H1 (cell line): ENCODE results near the gene TBC1D16. TPM values are rescaled to one million over a fixed set of nuclear protein-coding genes. Genes with fewer than 3 reads are reported as not detected.

ENCODE experiments used
- CTCF ChIA-PET: fragments of 300-600 bp; sonication (Branson Sonifier 250); formaldehyde crosslinking; loops from one replicate; lab custom pipeline; 2021; ENCODE audit not compliant: partially characterized antibody; lab: Charles Lee
- POLR2A ChIA-PET: fragments of 300-600 bp; sonication (Branson Sonifier 250); formaldehyde crosslinking; loops from one replicate; lab custom pipeline; 2021; ENCODE audit warnings: inconsistent platforms; ENCODE audit not compliant: partially characterized antibody; lab: Charles Lee
- DNase-seq, 2 experiments: peaks; one replicate each; pipeline versions ENCODE4 v3.0.0 to v3.0.0-alpha.2; 2010 to 2022; ENCODE audit warnings: low spot score in 2 of 2, low read depth in 1 of 2, mixed read lengths in 1 of 2
- FAIRE-seq: peaks from 2 replicates; lab custom pipeline; 2011; peaks lifted over from hg19 to GRCh38; lab: Jason Lieb, UNC
- H2AFZ ChIP-seq: 2 replicates; pipeline ENCODE4 v1.8.1; 2012; ENCODE audit warnings: low read length, inconsistent platforms
- H2AK5ac ChIP-seq: 2 replicates; pipeline ENCODE4 v1.6.1; 2013; ENCODE audit warnings: low read depth, low read length
- H2BK120ac ChIP-seq: replicated peaks from 2 replicates; pipeline ENCODE3; 2013; ENCODE audit warnings: low read depth, low read length, inconsistent platforms
- H2BK12ac ChIP-seq: 2 replicates; pipeline ENCODE4 v1.6.1; 2013; ENCODE audit warnings: low read depth, low read length
- H2BK15ac ChIP-seq: 2 replicates; pipeline ENCODE4 v1.6.1; 2013; ENCODE audit warnings: low read length
- H2BK20ac ChIP-seq: 2 replicates; pipeline ENCODE4 v1.6.1; 2013; ENCODE audit warnings: low read length
- H2BK5ac ChIP-seq: 2 replicates; pipeline ENCODE4 v1.6.1; 2013; ENCODE audit warnings: low read depth, low read length
- H3K14ac ChIP-seq: 2 replicates; pipeline ENCODE4 v1.6.1; 2013; ENCODE audit warnings: inconsistent platforms; ENCODE audit not compliant: insufficient read length
- H3K18ac ChIP-seq: 2 replicates; pipeline ENCODE4 v1.6.1; 2013; ENCODE audit warnings: low read length; ENCODE audit errors: extremely low read depth
- H3K23ac ChIP-seq: 2 replicates; pipeline ENCODE4 v1.6.1; 2013; ENCODE audit warnings: inconsistent platforms; ENCODE audit not compliant: insufficient read length
- H3K23me2 ChIP-seq: 2 replicates; pipeline ENCODE4 v1.6.1; 2013; ENCODE audit warnings: low read depth, low read length
- H3K27ac ChIP-seq: 2 replicates; pipeline ENCODE4 v1.6.1; 2011; ENCODE audit warnings: low read depth, low read length, inconsistent platforms
- H3K27me3 ChIP-seq, 4 experiments: replicated peaks in 1 of 4; 1 replicate in 1 of 4; 2 replicates in 3 of 4; pipeline versions ENCODE4 v1.6.1 to v1.8.1; 2011 to 2013; ENCODE audit warnings: low read length in 3 of 4, mild to moderate bottlenecking in 3 of 4, inconsistent platforms in 2 of 4, mixed read lengths in 2 of 4, moderate library complexity in 1 of 4; ENCODE audit not compliant: control insufficient read depth in 3 of 4, insufficient read depth in 3 of 4; ENCODE audit errors: extremely low read depth in 1 of 4
- H3K36me3 ChIP-seq, 4 experiments: 2 replicates each; pipeline versions ENCODE4 v1.6.1 to v1.8.1; 2011 to 2013; ENCODE audit warnings: mild to moderate bottlenecking in 4 of 4, low read length in 3 of 4, moderate library complexity in 2 of 4, control low read depth in 1 of 4, inconsistent platforms in 1 of 4; ENCODE audit not compliant: insufficient read depth in 4 of 4, control insufficient read depth in 2 of 4
- H3K4ac ChIP-seq: replicated peaks from 2 replicates; pipeline ENCODE3; 2013; ENCODE audit warnings: low read length, low read depth, mixed read lengths, inconsistent platforms; ENCODE audit not compliant: insufficient read length
- H3K4me1 ChIP-seq, 4 experiments: replicated peaks in 1 of 4; 1 replicate in 1 of 4; 2 replicates in 3 of 4; pipeline versions ENCODE4 v1.6.1 to v1.8.1; 2011 to 2013; ENCODE audit warnings: low read length in 3 of 4, inconsistent platforms in 2 of 4, mixed read lengths in 1 of 4; ENCODE audit not compliant: insufficient read depth in 4 of 4, control insufficient read depth in 3 of 4
- H3K4me2 ChIP-seq, 2 experiments: 2 replicates each; pipeline versions ENCODE4 v1.6.1 to v1.8.1; 2011 to 2013; ENCODE audit warnings: low read depth in 2 of 2, low read length in 2 of 2, control low read depth in 1 of 2, inconsistent platforms in 1 of 2, mild to moderate bottlenecking in 1 of 2; ENCODE audit not compliant: insufficient read depth in 1 of 2
- H3K4me3 ChIP-seq, 4 experiments: fragments of 200-600, 300-600 bp in 1 of 4; sonication (generic), shearing (Covaris generic), sonication (Bioruptor Twin) in 1 of 4; 2 replicates each; pipeline versions ENCODE4 v1.5.1 to v1.8.1; 2011 to 2016; ENCODE audit warnings: low read length in 4 of 4, low read depth in 3 of 4, control low read depth in 2 of 4, inconsistent platforms in 2 of 4, mild to moderate bottlenecking in 2 of 4, mixed read lengths in 1 of 4, moderate library complexity in 1 of 4; ENCODE audit not compliant: insufficient read depth in 2 of 4; ENCODE audit errors: extremely low read depth in 1 of 4
- H3K56ac ChIP-seq: replicated peaks from 2 replicates; pipeline ENCODE3; 2013; ENCODE audit warnings: low read depth, mild to moderate bottlenecking, mixed read lengths, low read length, inconsistent platforms; ENCODE audit not compliant: insufficient read length
- H3K79me1 ChIP-seq: 2 replicates; pipeline ENCODE4 v1.6.1; 2013; ENCODE audit warnings: low read depth, low read length, control low read depth
- H3K79me2 ChIP-seq, 2 experiments: 2 replicates each; pipeline versions ENCODE4 v1.6.1 to v1.8.1; 2012 to 2013; ENCODE audit warnings: low read length in 2 of 2, mild to moderate bottlenecking in 2 of 2, inconsistent platforms in 1 of 2; ENCODE audit not compliant: insufficient read depth in 2 of 2, control insufficient read depth in 1 of 2
- H3K9ac ChIP-seq, 4 experiments: replicated peaks in 1 of 4; 1 replicate in 1 of 4; 2 replicates in 3 of 4; pipeline versions ENCODE4 v1.6.1 to v1.8.1; 2011 to 2013; ENCODE audit warnings: low read depth in 3 of 4, low read length in 3 of 4, control low read depth in 2 of 4, mild to moderate bottlenecking in 2 of 4, moderate library complexity in 2 of 4, inconsistent platforms in 1 of 4; ENCODE audit errors: extremely low read depth in 1 of 4
- H3K9me3 ChIP-seq, 2 experiments: 2 replicates each; pipeline versions ENCODE4 v1.6.1 to v1.8.1; 2012 to 2013; ENCODE audit warnings: mild to moderate bottlenecking in 2 of 2, moderate library complexity in 2 of 2, control low read depth in 1 of 2, inconsistent platforms in 1 of 2, low read depth in 1 of 2, low read length in 1 of 2, mixed read lengths in 1 of 2; ENCODE audit not compliant: insufficient read depth in 2 of 2
- H4K20me1 ChIP-seq, 2 experiments: replicated peaks in 1 of 2; 2 replicates each; pipeline versions ENCODE3 to v1.8.1; 2011 to 2013; ENCODE audit warnings: inconsistent platforms in 2 of 2, low read length in 2 of 2, mild to moderate bottlenecking in 1 of 2; ENCODE audit not compliant: insufficient read depth in 2 of 2, control insufficient read depth in 1 of 2
- H4K5ac ChIP-seq: 2 replicates; pipeline ENCODE4 v1.6.1; 2013; ENCODE audit warnings: low read length, low read depth, mixed read lengths, inconsistent platforms; ENCODE audit not compliant: insufficient read length
- H4K8ac ChIP-seq: 2 replicates; pipeline ENCODE4 v1.8.0; 2013; ENCODE audit warnings: mild to moderate bottlenecking, moderate library complexity, low read length, inconsistent platforms; ENCODE audit not compliant: insufficient read depth; ENCODE audit errors: extremely low read depth
- H4K91ac ChIP-seq: replicated peaks from 2 replicates; pipeline ENCODE3; 2013; ENCODE audit warnings: low read length, mixed read lengths, inconsistent platforms; ENCODE audit not compliant: insufficient read length
- POLR2AphosphoS5 ChIP-seq: IDR thresholded peaks from 2 replicates; pipeline ENCODE4 v1.6.1; 2011; ENCODE audit warnings: low read depth, low read length
- RAD21 ChIP-seq, 2 experiments: IDR thresholded peaks in 1 of 2; conservative IDR thresholded peaks in 1 of 2; 2 replicates each; pipeline ENCODE4 v1.6.1; 2011; ENCODE audit warnings: low read depth in 2 of 2, low read length in 2 of 2, improper control_type of control experiment in 1 of 2, inconsistent platforms in 1 of 2, mild to moderate bottlenecking in 1 of 2, moderate library complexity in 1 of 2
- SIN3A ChIP-seq, 2 experiments: IDR thresholded peaks in 1 of 2; conservative IDR thresholded peaks in 1 of 2; 2 replicates each; pipeline ENCODE4 v1.6.1; 2011 to 2012; ENCODE audit warnings: low read length in 2 of 2, improper control_type of control experiment in 1 of 2, low read depth in 1 of 2, mild to moderate bottlenecking in 1 of 2
- SIX5 ChIP-seq: IDR thresholded peaks from 2 replicates; pipeline ENCODE4 v1.6.1; 2011; ENCODE audit warnings: mild to moderate bottlenecking, low read depth, low read length
- TBP ChIP-seq: IDR thresholded peaks from 2 replicates; pipeline ENCODE4 v1.6.1; 2011; ENCODE audit warnings: low read depth, low read length, improper control_type of control experiment
- ZNF274 ChIP-seq: IDR thresholded peaks from 2 replicates; pipeline ENCODE4 v1.7.0; 2012; ENCODE audit warnings: low read length, borderline replicate concordance; ENCODE audit errors: extremely low read depth
- WGBS, 2 experiments: shearing (Covaris generic) in 1 of 2; methylation state at CpG; one replicate each; pipeline versions ENCODE4 v1.1.6 to v1.1.7; 2013 to 2015; ENCODE audit warnings: low lambda C conversion rate in 2 of 2, mixed read lengths in 2 of 2, inconsistent platforms in 1 of 2, low coverage in 1 of 2, missing lambda C conversion rate in 1 of 2; ENCODE audit not compliant: insufficient replicate concordance in 2 of 2, insufficient coverage in 1 of 2, insufficient read length in 1 of 2; ENCODE audit errors: extremely low coverage in 1 of 2, missing lambda C conversion rate in 1 of 2; 5-methylcytosine and 5-hydroxymethylcytosine counted together
- polyA plus RNA-seq, 7 experiments: library from polyadenylated mRNA; depleted of rRNA in 3 of 7; stranded (reverse) in 5 of 7; unstranded in 2 of 7; fragments of >200 nt in 5 of 7; fragments of 200-250 nt in 2 of 7; gene quantifications; 1 replicate in 5 of 7; 2 replicates in 1 of 7; 4 replicates in 1 of 7; pipeline versions ENCODE4 v1.2.1 to v1.2.3, GENCODE V29; 2011 to 2013; ENCODE audit warnings: missing spikeins in 2 of 7, mixed read lengths in 2 of 7
- total RNA-seq: library from RNA; stranded (reverse); fragmentation: NEBNext Ultra II Directional; extraction: Animal tissue kit (Norgen Biotek cat#: 25700); gene quantifications from 2 replicates; pipeline ENCODE4 v1.2.1, GENCODE V29; 2021

TBC1D16 gene
- total and polyA plus RNA-seq, 2 of the 8 experiments (the other 6 are each of a cell fraction or from before 2014, with no cell fraction given) = 21.1 to 109 TPM

GRCh38 chr17:80033840-80034239, 1.8 kb downstream of the TBC1D16 start:
- no peak overlapping the region for H3K14ac ChIP-seq
- H3K79me1 ChIP-seq = peaks cover 32% of the 10 kb centered on the region
- no peak overlapping the region for H4K5ac ChIP-seq
- TF ChIP-seq TBP = no peak
- TF ChIP-seq POLR2AphosphoS5 = 0 out of 2 replicates have a peak, but pooled peaks have one; percentile 15
- no peak for TF ChIP-seq SIX5
- no peak for TF ChIP-seq ZNF274
- no peak for TF ChIP-seq SIN3A (conservative IDR thresholded peaks at IDR 0.05 in 1 of 2, IDR thresholded peaks at IDR 0.05 in 1 of 2; ENCODE audit: low read depth in 1 of 2, low read length in 2 of 2)
- TF ChIP-seq RAD21 (IDR thresholded peaks at IDR 0.05 in 1 of 2, conservative IDR thresholded peaks at IDR 0.05 in 1 of 2; ENCODE audit: low read depth in 2 of 2, low read length in 2 of 2) = no peak
- ChIA-PET CTCF (interaction anchor here (0.7 to 10.8 kb wide), 2 partner anchors 26 to 293 kb away, joined by 3 to 110 read pairs; no protein-coding TSS in a partner anchor), POLR2A (interaction anchor here (0.6 to 2.7 kb wide), 10 partner anchors 8 to 1344 kb away, joined by 3 to 24 read pairs (median 4); no protein-coding TSS in a partner anchor)
- H3K4ac ChIP-seq = no peak overlapping the region
- peaks cover 12 to 63% of the 10 kb centered on the region in 2 experiments for H3K79me2 ChIP-seq
- peak overlapping the region in 1 of 2 experiments; percentile 68; a peak in 1 of 4 replicates for H3K4me2 ChIP-seq
- H3K23ac ChIP-seq = no peak overlapping the region
- no peak overlapping the region for H3K4me3 ChIP-seq
- no peak overlapping the region for H3K18ac ChIP-seq
- no peak overlapping the region for H3K27ac ChIP-seq
- no peak overlapping the region for H2AK5ac ChIP-seq
- no peak overlapping the region for H3K9ac ChIP-seq
- H3K4me1 ChIP-seq = peaks cover 0 to 8% (median 4%) of the 10 kb centered on the region in 4 experiments; a peak in 5 of 7 replicates
- FAIRE-seq (no peak), DNase-seq (no peak)
- H3K27me3 ChIP-seq = no peaks in the 10 kb centered on the region
- no peaks in the 10 kb centered on the region for H3K9me3 ChIP-seq
- no peak overlapping the region for H2BK15ac ChIP-seq
- H4K91ac ChIP-seq = no peak overlapping the region
- H4K20me1 ChIP-seq = peaks cover 22 to 32% of the 10 kb centered on the region in 2 experiments
- no peak overlapping the region for H2AFZ ChIP-seq
- H2BK20ac ChIP-seq = no peak overlapping the region
- no peak overlapping the region for H4K8ac ChIP-seq
- no peaks in the 10 kb centered on the region for H3K36me3 ChIP-seq
- H2BK5ac ChIP-seq = no peak overlapping the region
- 87% methylated on average over 4 of the region's 4 CpGs; no CpG with 5 or more reads in 1 of the 2 experiments for WGBS, 2 experiments
- no peak overlapping the region for H3K56ac ChIP-seq
- no peak overlapping the region for H2BK120ac ChIP-seq
- H3K23me2 ChIP-seq = peaks cover 2% of the 10 kb centered on the region; the same call in 1 of the 2 replicates
- no peak overlapping the region for H2BK12ac ChIP-seq
